GM12878 (cell line): ENCODE results near the gene SFPQ. TPM values are rescaled to one million over a fixed set of nuclear protein-coding genes. Genes with fewer than 3 reads are reported as not detected.
A peak's percentile ranks its signal among the peaks of the same experiment; 100 is the strongest.

ENCODE experiments used
- ATAC-seq: fragments of 200-7000 bp; cut with Tn5 transposase; 3 replicates; pipeline ENCODE4 v1.9.1; 2020; ENCODE audit warnings: mild to moderate bottlenecking, moderate library complexity
- BruUV-seq: library from RNA; stranded (reverse); fragments of 400-500 nt; replicated peaks from 2 replicates; lab custom pipeline; 2021; lab: Mats Ljungman, UMichigan
- CTCF ChIA-PET: fragments of 300-600 bp; sonication (Branson Sonifier 250); formaldehyde crosslinking; extraction: SDS; loops from one replicate; lab custom pipeline; 2021; ENCODE audit warnings: inconsistent platforms; lab: Yijun Ruan, JAX
- POLR2A ChIA-PET: fragments of 350-600 bp; formaldehyde crosslinking; extraction: SDS; loops from one replicate; lab custom pipeline; 2021; ENCODE audit warnings: inconsistent platforms; lab: Charles Lee
- RAD21 ChIA-PET: fragments of 300-600 bp; sonication (Branson Sonifier 250); formaldehyde crosslinking; loops from one replicate; lab custom pipeline; 2023; ENCODE audit warnings: antibody characterized with exemption; ENCODE audit not compliant: unreplicated experiment; lab: Charles Lee
- SMC1A ChIA-PET: fragments of 300-600 bp; sonication (Branson Sonifier 250); formaldehyde crosslinking; loops from one replicate; lab custom pipeline; 2023; ENCODE audit not compliant: unreplicated experiment, uncharacterized antibody; lab: Charles Lee
- DNase-seq: peaks from one replicate; pipeline ENCODE4 v3.0.0-alpha.2; 2011; ENCODE audit warnings: low read depth, low spot score
- FAIRE-seq: peaks from 3 replicates; lab custom pipeline; 2011; peaks lifted over from hg19 to GRCh38; lab: Jason Lieb, UNC
- H2AFZ ChIP-seq: 2 replicates; pipeline ENCODE4 v1.6.0; 2011; ENCODE audit warnings: low read depth, low read length, control low read depth; ENCODE audit not compliant: control insufficient read depth
- H3K27ac ChIP-seq: 2 replicates; pipeline ENCODE4 v1.5.1; 2011; ENCODE audit warnings: control low read depth; ENCODE audit not compliant: control insufficient read depth, insufficient read depth
- H3K27me3 ChIP-seq, 2 experiments: replicated peaks in 1 of 2; 2 replicates each; pipeline versions ENCODE4 v1.6.0 to v1.6.1; 2011; ENCODE audit warnings: low read length in 1 of 2; ENCODE audit not compliant: control insufficient read depth in 2 of 2, insufficient read depth in 2 of 2
- H3K36me3 ChIP-seq, 2 experiments: 2 replicates each; pipeline ENCODE4 v1.5.1; 2011; ENCODE audit warnings: low read length in 1 of 2; ENCODE audit not compliant: control insufficient read depth in 2 of 2, insufficient read depth in 2 of 2
- H3K4me1 ChIP-seq: 2 replicates; pipeline ENCODE4 v1.6.1; 2011; ENCODE audit warnings: mild to moderate bottlenecking, low read length, moderate library complexity, mixed read lengths; ENCODE audit not compliant: control insufficient read depth, insufficient read depth
- H3K4me2 ChIP-seq: 2 replicates; pipeline ENCODE4 v1.6.0; 2011; ENCODE audit warnings: control low read depth; ENCODE audit not compliant: control insufficient read depth, insufficient read depth
- H3K4me3 ChIP-seq: fragments of 200-600 bp; sonication (generic); 2 replicates; pipeline ENCODE4 v1.5.1; 2016
- H3K79me2 ChIP-seq: 2 replicates; pipeline ENCODE4 v1.6.0; 2011; ENCODE audit warnings: low read length; ENCODE audit not compliant: control insufficient read depth, insufficient read depth
- H3K9ac ChIP-seq: 2 replicates; pipeline ENCODE4 v1.8.0; 2011; ENCODE audit warnings: low read length, control low read depth, mixed read lengths; ENCODE audit not compliant: control insufficient read depth, insufficient read depth
- H3K9me3 ChIP-seq: replicated peaks from 3 replicates; pipeline ENCODE4 v1.5.1; 2011; ENCODE audit warnings: mild to moderate bottlenecking, low read length; ENCODE audit not compliant: control insufficient read depth, insufficient read depth
- H4K20me1 ChIP-seq: 2 replicates; pipeline ENCODE4 v1.6.0; 2011; ENCODE audit not compliant: control insufficient read depth, insufficient read depth
- ATF2 ChIP-seq: IDR thresholded peaks from 2 replicates; pipeline ENCODE4 v1.6.1; 2012; ENCODE audit warnings: low read length, inconsistent platforms
- BACH1 ChIP-seq: fragments of 450-650 bp; IDR thresholded peaks from 2 replicates; pipeline ENCODE4 v1.6.1; 2017; ENCODE audit warnings: mild to moderate bottlenecking, borderline replicate concordance
- DPF2 ChIP-seq: fragments of 450-650 bp; IDR thresholded peaks from 2 replicates; pipeline ENCODE4 v1.6.1; 2017; ENCODE audit warnings: mild to moderate bottlenecking
- GABPA ChIP-seq: IDR thresholded peaks from 2 replicates; pipeline ENCODE4 v1.6.1; 2014; ENCODE audit warnings: antibody characterized with exemption, low read depth, mild to moderate bottlenecking, inconsistent platforms
- JUNB ChIP-seq: IDR thresholded peaks from 2 replicates; pipeline ENCODE4 v1.6.1; 2016; ENCODE audit warnings: antibody characterized with exemption, mild to moderate bottlenecking
- KDM1A ChIP-seq: fragments of 200-600 bp; sonication (generic); IDR thresholded peaks from 2 replicates; pipeline ENCODE4 v1.6.1; 2016; ENCODE audit warnings: borderline replicate concordance
- KLF5 ChIP-seq: fragments of 450-650 bp; IDR thresholded peaks from 2 replicates; pipeline ENCODE4 v1.6.1; 2014; ENCODE audit warnings: mild to moderate bottlenecking; ENCODE audit not compliant: partially characterized antibody
- MLLT1 ChIP-seq: fragments of 450-650 bp; IDR thresholded peaks from 2 replicates; pipeline ENCODE4 v1.6.1; 2016; ENCODE audit warnings: mild to moderate bottlenecking
- MXI1 ChIP-seq: fragments of 150-350 bp; IDR thresholded peaks from 2 replicates; pipeline ENCODE4 v1.6.1; 2011; ENCODE audit warnings: low read depth, mild to moderate bottlenecking, inconsistent platforms, low read length, improper control_type of control experiment
- RFX5 ChIP-seq: IDR thresholded peaks from 2 replicates; pipeline ENCODE4 v1.6.1; 2011; ENCODE audit warnings: low read depth, low read length, improper control_type of control experiment
- SIX5 ChIP-seq: IDR thresholded peaks from 2 replicates; pipeline ENCODE4 v1.6.1; 2011; ENCODE audit warnings: mild to moderate bottlenecking, low read depth, low read length, moderate library complexity; ENCODE audit not compliant: severe bottlenecking
- SMC3 ChIP-seq: IDR thresholded peaks from 2 replicates; pipeline ENCODE4 v1.6.1; 2011; ENCODE audit warnings: low read length, improper control_type of control experiment, borderline replicate concordance
- TAF1 ChIP-seq: IDR thresholded peaks from 2 replicates; pipeline ENCODE4 v1.6.1; 2011; ENCODE audit warnings: mild to moderate bottlenecking, low read depth, low read length, borderline replicate concordance
- TBL1XR1 ChIP-seq: IDR thresholded peaks from 2 replicates; pipeline ENCODE4 v1.6.1; 2012; ENCODE audit warnings: low read depth, low read length, improper control_type of control experiment
- USF2 ChIP-seq: IDR thresholded peaks from 2 replicates; pipeline ENCODE4 v1.6.1; 2011; ENCODE audit warnings: low read depth, low read length, improper control_type of control experiment, borderline replicate concordance
- ZBTB4 ChIP-seq: fragments of 450-650 bp; formaldehyde crosslinking; IDR thresholded peaks from 2 replicates; pipeline ENCODE4 v1.4.0; 2022; ENCODE audit warnings: mild to moderate bottlenecking, moderate library complexity
- WGBS: methylation state at CpG from one replicate; pipeline ENCODE4 v1.1.6; 2016; ENCODE audit warnings: low lambda C conversion rate; ENCODE audit not compliant: insufficient replicate concordance, insufficient coverage; ENCODE audit errors: missing lambda C conversion rate; 5-methylcytosine and 5-hydroxymethylcytosine counted together
- in situ Hi-C: fragments of 300-500 bp; cut with MboI; formaldehyde crosslinking; loops from 9 replicates; pipeline ENCODE4 v1.14.3; 2018; ENCODE audit warnings: mixed read lengths
- intact Hi-C: fragments of 100-400 bp; cut with micrococcal nuclease; formaldehyde crosslinking; loops from one replicate; pipeline ENCODE4 v1.14.2; 2022; ENCODE audit not compliant: unreplicated experiment
- polyA plus RNA-seq, 11 experiments: library from polyadenylated mRNA; depleted of rRNA in 4 of 11; unstranded in 6 of 11; stranded (reverse) in 5 of 11; fragments of >200 nt; fragmentation: Nextera tagmentation in 4 of 11; fragmentation: Illumina TruSeq in 1 of 11; extraction: Ambion mirVana in 4 of 11; extraction: Trizol in 1 of 11; gene quantifications; 1 replicate in 1 of 11; 2 replicates in 10 of 11; pipeline versions ENCODE4 v1.2.1 to v1.2.3, GENCODE V29; 2011 to 2016; ENCODE audit warnings: inconsistent platforms in 2 of 11, missing spikeins in 2 of 11, low read depth in 1 of 11
- total RNA-seq, 4 experiments: library from RNA; depleted of rRNA in 3 of 4; stranded (reverse); fragments of >200 nt in 3 of 4; fragmentation: Illumina TruSeq in 1 of 4; extraction: Trizol in 1 of 4; gene quantifications; 2 replicates each; pipeline versions ENCODE4 v1.2.1 to v1.2.3, GENCODE V29; 2013 to 2021

The SFPQ gene
- total and polyA plus RNA-seq, 10 of the 15 experiments (the other 5 are each of a cell fraction or from before 2014, with no cell fraction given) = 78.5 to 559 (median 199) TPM

GRCh38 chr1:35202048-35202719, 9.2 kb upstream of the SFPQ start (continued):
- no peak for TF ChIP-seq USF2
- peak; percentile 34 for TF ChIP-seq KLF5
- TF ChIP-seq BACH1 = no peak

GRCh38 chr1:35201631-35202030, 8.7 kb upstream of the SFPQ start:
- ATAC-seq (peak; percentile 60), DNase-seq (no peak), FAIRE-seq (no peak)
- Histone ChIP-seq H4K20me1 (no peaks in the 10 kb centered on the region), H3K4me2 (no peak overlapping the region), H3K4me1 (no peaks in the 10 kb centered on the region), H3K9me3 (no peaks in the 10 kb centered on the region), H3K4me3 (no peak overlapping the region), H3K27ac (no peak overlapping the region), H2AFZ (peak overlapping the region; percentile 89), H3K36me3 (no peaks in the 10 kb centered on the region), H3K9ac (no peak overlapping the region), H3K79me2 (no peaks in the 10 kb centered on the region), H3K27me3 (no peaks in the 10 kb centered on the region)
- SMC1A ChIA-PET = interaction anchor here (0.5 to 2.7 kb wide), 23 partner anchors 9 to 336 kb away, joined by 3 to 32 read pairs (median 3); partner anchors contain the start of gene SFPQ
- in situ Hi-C loops (no loop called here), intact Hi-C loops (loop anchor here (1.0 to 10.0 kb wide), 3 partner anchors 97 to 343 kb away; no protein-coding TSS in a partner anchor)
- CTCF ChIA-PET = interaction anchor here (0.6 to 2.7 kb wide), 49 partner anchors 9 to 570 kb away, joined by 3 to 49 read pairs (median 4); partner anchors contain the start of genes SFPQ, TMEM35B and ZMYM4
- 0% methylated on average over 2 of the region's 2 CpGs for WGBS
- POLR2A ChIA-PET = interaction anchor here (0.6 to 1.1 kb wide), 4 partner anchors 9 to 283 kb away, joined by 3 to 4 read pairs (median 3); partner anchors contain the start of gene SFPQ
- BruUV-seq = no TSS peak
- RAD21 ChIA-PET = interaction anchor here (0.7 to 1.7 kb wide), 17 partner anchors 9 to 337 kb away, joined by 3 to 22 read pairs (median 4); partner anchors contain the start of genes SFPQ, ZMYM1 and ZMYM4
- TF ChIP-seq RFX5 (no peak), SIX5 (no peak), TAF1 (no peak), SMC3 (no peak), KDM1A (no peak), JUNB (no peak), DPF2 (no peak), GABPA (no peak), ATF2 (no peak), ZBTB4 (no peak), TBL1XR1 (no peak), MLLT1 (no peak), MXI1 (no peak)
